Liver (tissue), 3 donors: ENCODE data around the gene NEURL1.

ENCODE experiments used
- CTCF ChIP-seq: fragments of 150-350 bp; IDR thresholded peaks from 2 replicates; pipeline ENCODE4 v1.5.1; 2017; ENCODE audit warnings: improper control_type of control experiment, low read depth, low read length; ENCODE audit not compliant: missing input control
- GABPA ChIP-seq, 2 donors: IDR thresholded peaks in 1 of 2; conservative IDR thresholded peaks in 1 of 2; 2 replicates each; pipeline ENCODE4 v1.6.1; 2016; ENCODE audit warnings: antibody characterized with exemption in 2 of 2, mild to moderate bottlenecking in 1 of 2, moderate library complexity in 1 of 2
- HNF4G ChIP-seq: IDR thresholded peaks from 2 replicates; pipeline ENCODE4 v1.6.1; 2016; ENCODE audit warnings: antibody characterized with exemption
- MAX ChIP-seq: IDR thresholded peaks from 2 replicates; pipeline ENCODE4 v1.6.1; 2016; ENCODE audit warnings: antibody characterized with exemption
- RAD21 ChIP-seq, 2 donors: IDR thresholded peaks; 2 replicates each; pipeline ENCODE4 v1.6.1; 2016; ENCODE audit warnings: antibody characterized with exemption in 2 of 2, mild to moderate bottlenecking in 2 of 2
- REST ChIP-seq: IDR thresholded peaks from 2 replicates; pipeline ENCODE4 v1.6.1; 2016; ENCODE audit warnings: antibody characterized with exemption, mild to moderate bottlenecking
- ZBTB33 ChIP-seq: IDR thresholded peaks from 2 replicates; pipeline ENCODE4 v1.6.1; 2016; ENCODE audit warnings: antibody characterized with exemption
- donor health status: healthy.
- donor health status: healthy.

DNA sequence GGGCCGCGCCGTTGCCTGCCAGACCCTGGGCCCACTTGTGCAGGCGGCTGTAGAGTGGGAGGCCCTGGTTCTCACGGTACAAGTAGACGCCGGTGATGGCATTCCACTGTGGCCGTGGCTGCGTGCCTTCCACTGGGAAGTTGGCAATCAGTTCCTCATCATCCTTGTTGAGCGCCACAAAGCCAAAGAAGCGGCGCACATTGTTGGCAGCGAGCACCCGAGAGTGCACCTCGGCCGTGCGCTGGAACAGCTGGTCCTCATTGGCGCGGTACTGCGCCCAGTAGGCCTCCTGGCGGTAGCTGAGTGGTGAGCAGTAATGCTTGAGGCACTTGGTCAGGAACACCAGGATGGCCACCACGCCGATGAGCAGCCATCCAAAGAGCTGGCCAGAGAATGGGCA lies 46.3 kb upstream of the NEURL1 start:
- no peak for TF ChIP-seq CTCF
- TF ChIP-seq RAD21 (IDR thresholded peaks at IDR 0.05) = no peak
- TF ChIP-seq MAX = no peak
- no peak for TF ChIP-seq HNF4G
- no peak for TF ChIP-seq REST
- TF ChIP-seq GABPA (IDR thresholded peaks at IDR 0.05 in 1 of 2, conservative IDR thresholded peaks at IDR 0.05 in 1 of 2) = no peak
- no peak for TF ChIP-seq ZBTB33
